HepG2 (cell line): ENCODE measurements around the gene LINGO3. TPM values are rescaled to one million over a fixed set of nuclear protein-coding genes. Genes with fewer than 3 reads are reported as not detected.

ENCODE experiments used
- ARNTL ChIP-seq: sonication (generic); formaldehyde crosslinking; IDR thresholded peaks from 2 replicates; pipeline ENCODE4 v1.4.0; 2020; ENCODE audit warnings: mild to moderate bottlenecking, missing genetic modification reagents
- CEBPB ChIP-seq: IDR thresholded peaks from 2 replicates; pipeline ENCODE4 v1.6.1; 2011; ENCODE audit warnings: low read depth, low read length, improper control_type of control experiment, borderline replicate concordance
- DR1 ChIP-seq: sonication (generic); formaldehyde crosslinking; IDR thresholded peaks from 2 replicates; pipeline ENCODE4 v1.8.0; 2021; ENCODE audit warnings: mild to moderate bottlenecking, missing genetic modification reagents, inconsistent platforms
- ELF3 ChIP-seq: IDR thresholded peaks from 2 replicates; pipeline ENCODE4 v1.6.1; 2016; ENCODE audit warnings: missing genetic modification reagents, missing compliant biosample characterization
- HNRNPUL1 ChIP-seq: fragments of 200-400 bp; formaldehyde crosslinking; IDR thresholded peaks from 2 replicates; pipeline ENCODE4 v1.6.1; 2017; ENCODE audit warnings: low read depth, mild to moderate bottlenecking, low read length, moderate library complexity
- SAP130 ChIP-seq: IDR thresholded peaks from 2 replicates; pipeline ENCODE4 v1.6.1; 2016; ENCODE audit warnings: low read depth
- SATB2 ChIP-seq: sonication (generic); formaldehyde crosslinking; IDR thresholded peaks from 2 replicates; pipeline ENCODE4 v1.5.0; 2020; ENCODE audit warnings: missing genetic modification reagents
- ZBTB4 ChIP-seq: sonication (generic); formaldehyde crosslinking; IDR thresholded peaks from 2 replicates; pipeline ENCODE4 v1.4.0; 2020; ENCODE audit warnings: missing genetic modification reagents, mild to moderate bottlenecking, borderline replicate concordance
- ZFAT ChIP-seq: sonication (generic); formaldehyde crosslinking; conservative IDR thresholded peaks from 2 replicates; pipeline ENCODE4 v1.8.1; 2023; ENCODE audit warnings: missing genetic modification reagents, inconsistent platforms
- ZFP1 ChIP-seq: IDR thresholded peaks from 2 replicates; pipeline ENCODE4 v1.6.1; 2016
- ZNF24 ChIP-seq: fragments of 450-650 bp; IDR thresholded peaks from 2 replicates; pipeline ENCODE4 v1.6.1; 2017; ENCODE audit warnings: antibody characterized with exemption, mild to moderate bottlenecking
- ZNF607 ChIP-seq: sonication (generic); formaldehyde crosslinking; IDR thresholded peaks from 2 replicates; pipeline ENCODE4 v1.5.1; 2020; ENCODE audit warnings: missing genetic modification reagents, mild to moderate bottlenecking, borderline replicate concordance
- polyA plus RNA-seq, 8 experiments: library from polyadenylated mRNA; depleted of rRNA in 3 of 8; stranded (reverse) in 7 of 8; unstranded in 1 of 8; fragments of >200 nt; fragmentation: Illumina TruSeq in 4 of 8; extraction: Trizol in 4 of 8; gene quantifications; 2 replicates each; pipeline versions ENCODE4 v1.2.1 to v1.2.3, GENCODE V29; 2011 to 2016; ENCODE audit warnings: low read depth in 4 of 8, missing spikeins in 1 of 8, mixed read lengths in 1 of 8; ENCODE audit not compliant: insufficient read depth in 1 of 8
- total RNA-seq, 5 experiments: library from RNA; depleted of rRNA; stranded (reverse); fragments of >200 nt; fragmentation: Illumina TruSeq; extraction: Trizol; gene quantifications; 2 replicates each; pipeline ENCODE4 v1.2.3, GENCODE V29; 2016; ENCODE audit warnings: low read depth in 1 of 5
- TF ChIP-seq, protein P1 (sequence below): sonication (generic); formaldehyde crosslinking; IDR thresholded peaks from 2 replicates; pipeline ENCODE4 v1.4.0; 2020; ENCODE audit warnings: missing genetic modification reagents
- TF ChIP-seq, protein P2 (sequence below): sonication (generic); formaldehyde crosslinking; IDR thresholded peaks from 2 replicates; pipeline ENCODE4 v1.9.0; 2021; ENCODE audit warnings: mild to moderate bottlenecking, missing genetic modification reagents
- TF ChIP-seq, protein P3 (sequence below): sonication (generic); formaldehyde crosslinking; IDR thresholded peaks from 2 replicates; pipeline ENCODE4 v1.8.0; 2022; ENCODE audit warnings: mild to moderate bottlenecking, missing genetic modification reagents, moderate library complexity

LINGO3 gene
- total and polyA plus RNA-seq, 2 of the 13 experiments (the other 11 are each of a cell fraction or from before 2014, with no cell fraction given) = not detected

- TF ChIP-seq DR1 (CRISPR knock-in tag) (no peak), CEBPB (no peak), SAP130 (CRISPR knock-in tag) (peak; percentile 67), ZNF607 (CRISPR knock-in tag) (no peak), ZFAT (CRISPR knock-in tag) (no peak), ZBTB4 (CRISPR knock-in tag) (peak; percentile 66; the same call in 1 of the 2 replicates), ELF3 (CRISPR knock-in tag) (peak; percentile 55; the same call in 1 of the 2 replicates), ARNTL (CRISPR knock-in tag) (no peak), ZNF24 (no peak), SATB2 (CRISPR knock-in tag) (no peak), ZFP1 (CRISPR knock-in tag) (no peak), HNRNPUL1 (no peak)
- TF ChIP-seq, protein P1, sequence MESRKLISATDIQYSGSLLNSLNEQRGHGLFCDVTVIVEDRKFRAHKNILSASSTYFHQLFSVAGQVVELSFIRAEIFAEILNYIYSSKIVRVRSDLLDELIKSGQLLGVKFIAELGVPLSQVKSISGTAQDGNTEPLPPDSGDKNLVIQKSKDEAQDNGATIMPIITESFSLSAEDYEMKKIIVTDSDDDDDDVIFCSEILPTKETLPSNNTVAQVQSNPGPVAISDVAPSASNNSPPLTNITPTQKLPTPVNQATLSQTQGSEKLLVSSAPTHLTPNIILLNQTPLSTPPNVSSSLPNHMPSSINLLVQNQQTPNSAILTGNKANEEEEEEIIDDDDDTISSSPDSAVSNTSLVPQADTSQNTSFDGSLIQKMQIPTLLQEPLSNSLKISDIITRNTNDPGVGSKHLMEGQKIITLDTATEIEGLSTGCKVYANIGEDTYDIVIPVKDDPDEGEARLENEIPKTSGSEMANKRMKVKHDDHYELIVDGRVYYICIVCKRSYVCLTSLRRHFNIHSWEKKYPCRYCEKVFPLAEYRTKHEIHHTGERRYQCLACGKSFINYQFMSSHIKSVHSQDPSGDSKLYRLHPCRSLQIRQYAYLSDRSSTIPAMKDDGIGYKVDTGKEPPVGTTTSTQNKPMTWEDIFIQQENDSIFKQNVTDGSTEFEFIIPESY = peak; percentile 81
- TF ChIP-seq, protein P2, sequence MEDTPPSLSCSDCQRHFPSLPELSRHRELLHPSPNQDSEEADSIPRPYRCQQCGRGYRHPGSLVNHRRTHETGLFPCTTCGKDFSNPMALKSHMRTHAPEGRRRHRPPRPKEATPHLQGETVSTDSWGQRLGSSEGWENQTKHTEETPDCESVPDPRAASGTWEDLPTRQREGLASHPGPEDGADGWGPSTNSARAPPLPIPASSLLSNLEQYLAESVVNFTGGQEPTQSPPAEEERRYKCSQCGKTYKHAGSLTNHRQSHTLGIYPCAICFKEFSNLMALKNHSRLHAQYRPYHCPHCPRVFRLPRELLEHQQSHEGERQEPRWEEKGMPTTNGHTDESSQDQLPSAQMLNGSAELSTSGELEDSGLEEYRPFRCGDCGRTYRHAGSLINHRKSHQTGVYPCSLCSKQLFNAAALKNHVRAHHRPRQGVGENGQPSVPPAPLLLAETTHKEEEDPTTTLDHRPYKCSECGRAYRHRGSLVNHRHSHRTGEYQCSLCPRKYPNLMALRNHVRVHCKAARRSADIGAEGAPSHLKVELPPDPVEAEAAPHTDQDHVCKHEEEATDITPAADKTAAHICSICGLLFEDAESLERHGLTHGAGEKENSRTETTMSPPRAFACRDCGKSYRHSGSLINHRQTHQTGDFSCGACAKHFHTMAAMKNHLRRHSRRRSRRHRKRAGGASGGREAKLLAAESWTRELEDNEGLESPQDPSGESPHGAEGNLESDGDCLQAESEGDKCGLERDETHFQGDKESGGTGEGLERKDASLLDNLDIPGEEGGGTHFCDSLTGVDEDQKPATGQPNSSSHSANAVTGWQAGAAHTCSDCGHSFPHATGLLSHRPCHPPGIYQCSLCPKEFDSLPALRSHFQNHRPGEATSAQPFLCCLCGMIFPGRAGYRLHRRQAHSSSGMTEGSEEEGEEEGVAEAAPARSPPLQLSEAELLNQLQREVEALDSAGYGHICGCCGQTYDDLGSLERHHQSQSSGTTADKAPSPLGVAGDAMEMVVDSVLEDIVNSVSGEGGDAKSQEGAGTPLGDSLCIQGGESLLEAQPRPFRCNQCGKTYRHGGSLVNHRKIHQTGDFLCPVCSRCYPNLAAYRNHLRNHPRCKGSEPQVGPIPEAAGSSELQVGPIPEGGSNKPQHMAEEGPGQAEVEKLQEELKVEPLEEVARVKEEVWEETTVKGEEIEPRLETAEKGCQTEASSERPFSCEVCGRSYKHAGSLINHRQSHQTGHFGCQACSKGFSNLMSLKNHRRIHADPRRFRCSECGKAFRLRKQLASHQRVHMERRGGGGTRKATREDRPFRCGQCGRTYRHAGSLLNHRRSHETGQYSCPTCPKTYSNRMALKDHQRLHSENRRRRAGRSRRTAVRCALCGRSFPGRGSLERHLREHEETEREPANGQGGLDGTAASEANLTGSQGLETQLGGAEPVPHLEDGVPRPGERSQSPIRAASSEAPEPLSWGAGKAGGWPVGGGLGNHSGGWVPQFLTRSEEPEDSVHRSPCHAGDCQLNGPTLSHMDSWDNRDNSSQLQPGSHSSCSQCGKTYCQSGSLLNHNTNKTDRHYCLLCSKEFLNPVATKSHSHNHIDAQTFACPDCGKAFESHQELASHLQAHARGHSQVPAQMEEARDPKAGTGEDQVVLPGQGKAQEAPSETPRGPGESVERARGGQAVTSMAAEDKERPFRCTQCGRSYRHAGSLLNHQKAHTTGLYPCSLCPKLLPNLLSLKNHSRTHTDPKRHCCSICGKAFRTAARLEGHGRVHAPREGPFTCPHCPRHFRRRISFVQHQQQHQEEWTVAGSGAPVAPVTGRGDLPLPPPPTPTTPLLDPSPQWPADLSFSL (CRISPR knock-in tag) = no peak
- TF ChIP-seq, protein P3, sequence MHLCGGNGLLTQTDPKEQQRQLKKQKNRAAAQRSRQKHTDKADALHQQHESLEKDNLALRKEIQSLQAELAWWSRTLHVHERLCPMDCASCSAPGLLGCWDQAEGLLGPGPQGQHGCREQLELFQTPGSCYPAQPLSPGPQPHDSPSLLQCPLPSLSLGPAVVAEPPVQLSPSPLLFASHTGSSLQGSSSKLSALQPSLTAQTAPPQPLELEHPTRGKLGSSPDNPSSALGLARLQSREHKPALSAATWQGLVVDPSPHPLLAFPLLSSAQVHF = no peak
Measured at GRCh38 chr19:2315818-2316353, 7.9 kb upstream of the LINGO3 start (continued).
